ENCODE data around the gene FAM131B.
"Not testable (repeated sequence)": the region's sequence is repeated elsewhere in the genome, so short reads cannot be mapped to it uniquely, and the experiment has no call there.

Gene FAM131B

DNA sequence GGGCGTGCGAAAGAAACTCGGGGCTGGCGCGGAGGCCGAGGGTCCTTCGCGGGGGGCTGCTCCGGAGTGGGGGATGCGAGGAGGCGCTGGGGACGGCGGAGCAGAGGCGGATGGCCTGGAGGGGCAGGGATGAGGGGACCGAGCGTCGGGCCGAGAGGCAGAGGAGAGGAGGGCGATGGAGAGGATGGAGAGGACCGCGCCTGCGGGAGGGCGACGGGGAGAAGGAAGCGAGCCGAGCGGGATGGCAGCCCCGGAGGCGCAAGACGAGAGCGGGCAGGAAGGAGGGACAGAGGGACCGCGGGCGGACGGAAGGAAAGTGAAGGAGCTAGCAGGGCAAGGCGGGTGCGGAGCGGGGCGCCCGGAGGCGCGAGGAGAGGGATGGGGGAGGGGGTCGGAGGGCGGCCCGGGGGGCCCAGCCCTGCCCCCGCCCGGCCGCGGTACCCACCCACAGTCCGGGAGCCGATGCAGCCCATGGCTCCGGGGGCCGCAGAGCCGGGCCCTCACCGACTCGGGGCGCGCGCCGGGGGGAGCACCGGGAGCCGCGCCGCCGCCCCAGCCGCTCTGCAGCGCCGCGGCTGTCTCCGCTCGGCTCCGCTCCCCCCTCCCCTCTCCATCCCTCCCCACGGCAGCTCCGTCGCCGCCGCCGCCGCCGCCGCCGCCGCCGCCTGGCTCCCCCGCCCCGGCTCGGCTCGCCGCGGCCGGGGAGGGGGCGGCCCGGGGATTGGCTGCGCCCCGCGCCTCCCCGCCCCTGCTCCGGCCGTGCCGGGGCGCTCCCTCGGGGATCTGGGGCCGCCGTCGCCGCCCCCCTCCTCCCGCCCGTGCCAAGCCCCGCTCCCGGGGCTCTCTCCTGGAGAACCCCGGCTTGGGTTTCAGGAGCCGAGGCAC, at the start of gene FAM131B:
TSS of gene FAM131B (minus strand) at position 583 of the 885 bp plus-strand sequence. CDS start at position 473, 110 bp downstream.
- no peak for DNase-seq (ENCODE audit: low read depth)

DNA sequence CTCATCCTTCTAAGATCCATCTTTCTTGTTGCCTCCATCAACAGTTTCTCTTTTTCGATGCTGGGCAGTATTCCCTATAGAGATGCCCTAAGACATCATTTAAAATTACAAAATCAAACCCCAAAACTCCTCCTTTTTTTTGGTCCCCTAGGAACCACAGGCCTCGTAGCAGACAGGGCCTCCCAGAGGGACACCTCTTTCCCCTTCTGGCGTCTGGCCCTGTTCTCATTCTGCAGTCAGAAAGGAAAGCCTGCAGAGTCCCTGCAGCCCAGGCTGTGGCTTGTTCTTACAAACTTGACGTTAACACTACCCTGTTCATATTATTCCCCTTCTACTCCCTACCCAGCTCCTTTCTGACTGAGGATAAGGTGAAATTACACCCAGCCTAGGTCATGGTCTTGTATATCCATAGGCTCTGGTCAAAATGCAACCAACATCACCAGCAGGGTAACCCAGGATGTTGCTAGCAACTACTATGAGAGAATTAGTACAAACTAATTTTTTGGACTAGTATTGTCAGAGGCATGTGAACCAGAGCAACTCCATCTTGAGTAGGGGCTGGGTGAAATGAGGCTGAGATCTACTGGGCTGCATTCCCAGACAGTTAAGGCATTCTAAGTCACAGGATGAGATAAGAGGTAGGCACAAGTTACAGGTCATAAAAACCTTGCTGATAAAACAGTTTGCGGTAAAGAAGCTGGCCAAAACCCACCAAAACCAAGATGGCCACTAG, 49.6 kb upstream of the FAM131B start:
- no peak for DNase-seq (ENCODE audit: low read depth)
- H3K4me3 ChIP-seq (ENCODE audit: low read depth, low read length): no peak overlapping the region

More for the DNA sequence above, at the start of gene FAM131B:
- peak within 1 kb of the TSS; percentile 66 for H3K4me3 ChIP-seq (ENCODE audit: low read depth, low read length)

DNA sequence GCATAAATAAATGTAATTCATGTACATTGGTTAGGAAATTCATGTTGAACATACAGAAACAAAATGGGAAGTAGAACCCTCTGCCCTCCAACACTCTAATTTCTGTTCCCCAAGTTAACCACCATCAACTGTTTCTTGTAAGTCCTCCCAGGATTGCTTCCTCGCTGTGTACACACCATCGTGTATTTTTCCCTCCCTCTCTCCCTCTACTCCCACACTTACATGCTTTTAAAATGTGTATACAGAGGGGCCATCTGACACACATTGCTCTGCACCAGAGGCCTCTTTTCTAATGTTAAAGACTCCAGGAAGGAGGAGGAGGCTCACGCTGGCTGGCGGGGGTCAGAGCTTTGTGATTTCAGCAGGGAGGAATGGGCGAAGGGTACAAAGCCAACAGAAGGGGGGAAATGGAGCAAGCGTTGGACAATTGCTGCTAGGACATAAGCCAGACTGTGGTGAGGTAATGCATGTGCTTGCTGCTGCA, 48.0 kb upstream of the FAM131B start:
- DNase-seq (ENCODE audit: low read depth): peak; percentile 88
- H3K4me3 ChIP-seq (ENCODE audit: low read depth, low read length): no peak overlapping the region

DNA sequence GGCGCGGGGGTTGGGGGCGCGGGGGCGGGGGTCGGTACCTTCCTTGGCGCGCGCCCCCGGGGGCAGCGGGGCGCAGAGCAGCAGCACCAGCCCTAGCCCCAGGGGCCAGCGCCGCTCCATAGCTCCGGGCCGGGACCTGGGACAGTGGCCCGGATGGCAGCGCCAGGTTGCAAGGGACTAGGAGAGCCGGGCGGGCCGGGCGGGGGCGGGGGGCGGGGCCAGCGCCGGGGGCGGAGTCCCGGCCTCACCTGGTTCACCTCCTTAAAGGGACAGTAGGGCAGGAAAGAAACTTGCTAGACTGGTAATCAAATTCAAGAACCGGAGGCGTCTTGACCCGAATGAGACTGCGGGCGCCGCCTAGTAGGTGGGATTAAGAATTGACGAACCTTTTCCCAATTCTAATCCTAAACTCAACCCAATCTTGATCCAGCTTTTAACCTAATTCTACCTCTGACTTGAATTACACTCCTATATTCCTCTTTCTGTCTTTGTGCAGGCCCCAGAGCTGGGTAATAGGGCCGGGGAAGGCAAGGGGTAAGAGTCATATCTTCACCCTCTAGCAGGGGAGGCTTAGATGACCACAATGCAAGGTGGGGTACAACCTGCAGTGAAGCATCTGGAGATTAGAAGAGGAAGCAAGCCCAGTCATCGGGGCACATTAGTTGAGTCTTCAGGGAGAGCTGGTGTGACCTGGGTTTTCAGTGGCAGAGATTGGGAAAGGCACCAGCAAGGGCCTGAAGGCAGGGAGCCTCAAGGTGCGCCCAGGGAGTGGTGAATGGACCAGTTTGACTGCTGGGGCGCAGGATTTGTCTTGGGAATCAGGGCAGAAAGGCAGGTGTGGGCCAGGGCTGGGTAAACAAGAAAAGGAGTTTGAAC, 46.4 kb upstream of the FAM131B start, which contains the start of gene EPHA1:
TSS of gene EPHA1 (minus strand) at position 171 of the 876 bp plus-strand sequence. CDS start at position 120, 51 bp downstream.
- H3K4me3 ChIP-seq (ENCODE audit: low read depth, low read length): no peak within 1 kb of the TSS
- DNase-seq (ENCODE audit: low read depth): no peak

DNA sequence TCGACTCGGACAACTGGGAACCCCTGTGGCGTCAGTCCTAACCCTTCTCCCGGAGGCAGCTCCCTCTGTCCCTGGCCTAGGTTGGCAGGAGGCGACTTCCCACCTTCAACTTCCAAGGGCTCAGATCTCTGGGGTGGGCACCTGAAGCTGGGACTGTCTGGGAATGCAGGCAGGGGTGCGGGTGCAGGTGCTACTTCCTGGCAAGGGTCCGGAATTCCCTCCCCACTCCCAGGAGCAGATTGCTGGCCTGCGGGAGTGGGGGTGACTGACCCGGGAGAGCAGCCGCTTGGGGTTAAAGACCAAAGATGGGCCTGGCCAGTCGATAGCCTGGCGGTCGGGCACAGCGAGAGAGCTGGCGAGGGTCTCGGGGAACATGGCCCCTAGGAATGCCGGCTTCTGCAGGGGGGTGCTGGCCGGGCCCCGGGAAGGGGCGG, 45.8 kb upstream of the FAM131B start:
- no peak for DNase-seq (ENCODE audit: low read depth)

DNA sequence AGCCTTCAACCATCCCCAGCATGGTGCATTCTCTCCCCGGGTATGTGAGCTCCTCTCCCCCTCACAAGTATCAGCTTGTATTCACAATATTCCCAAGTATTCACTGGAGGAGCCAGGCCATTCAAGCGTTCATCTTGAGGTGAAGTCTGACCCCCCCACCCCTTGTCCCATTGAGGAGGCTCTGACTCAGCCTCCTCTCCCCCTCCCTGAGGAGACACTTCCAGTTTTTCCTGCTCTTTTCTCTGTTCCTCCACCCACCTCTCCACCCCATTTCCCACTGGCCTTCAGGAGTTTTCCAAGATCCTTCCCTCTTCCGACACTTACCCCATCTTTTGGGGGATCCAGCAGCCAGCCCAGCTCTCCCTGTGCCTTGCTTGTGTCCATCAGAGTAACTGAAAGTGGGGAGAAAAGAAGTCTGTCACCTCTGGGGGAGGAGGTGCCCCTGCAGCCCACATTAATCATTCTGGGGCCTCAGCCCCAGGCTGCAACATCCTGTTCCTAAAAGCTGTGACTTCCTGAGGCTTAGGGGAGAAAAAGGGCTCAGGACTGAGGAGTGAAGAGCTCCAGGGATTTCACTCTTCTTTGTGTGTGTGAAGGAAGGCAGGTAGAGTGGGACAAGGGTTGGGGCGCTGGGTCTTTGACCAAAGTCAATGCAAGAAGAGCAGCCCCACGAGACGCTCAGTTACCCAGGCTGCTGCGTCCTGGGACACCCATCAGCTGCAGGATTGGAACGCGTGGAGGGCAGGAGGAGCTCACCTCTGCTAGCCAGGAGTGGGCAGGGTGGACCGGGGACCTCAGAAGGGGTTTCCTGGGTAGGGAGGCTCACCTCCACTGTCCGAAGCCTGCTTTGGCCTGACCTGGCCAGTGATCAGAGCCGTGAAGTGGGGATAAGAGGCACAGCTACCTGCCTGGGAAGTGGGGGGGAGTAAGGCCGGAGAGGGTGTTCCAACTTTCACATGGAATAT, 45.1 kb upstream of the FAM131B start:
- no peak for DNase-seq (ENCODE audit: low read depth)
- H3K4me3 ChIP-seq (ENCODE audit: low read depth, low read length): no peak overlapping the region

More for the DNA sequence above, 45.8 kb upstream of the FAM131B start:
- H3K4me3 ChIP-seq (ENCODE audit: low read depth, low read length): no peak overlapping the region

DNA sequence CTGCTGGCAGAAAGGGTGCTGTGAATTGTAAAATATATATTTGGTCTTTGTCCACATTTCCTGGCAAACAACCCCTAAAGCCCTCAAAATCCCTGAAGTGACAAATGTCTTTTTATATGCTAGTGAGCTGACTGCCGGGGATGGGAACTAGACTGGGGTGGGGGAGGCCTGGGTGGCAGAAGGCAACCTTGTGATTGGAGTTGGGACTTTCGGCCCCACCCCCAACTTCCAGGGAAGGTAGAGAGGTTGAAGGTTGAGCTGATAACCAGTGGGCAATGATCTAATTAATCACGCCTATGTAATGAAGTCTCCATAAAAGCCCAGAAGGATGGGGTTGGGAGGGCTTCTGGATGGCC, 43.5 kb upstream of the FAM131B start:
- no peak overlapping the region for H3K4me3 ChIP-seq (ENCODE audit: low read depth, low read length)
- DNase-seq (ENCODE audit: low read depth): no peak

DNA sequence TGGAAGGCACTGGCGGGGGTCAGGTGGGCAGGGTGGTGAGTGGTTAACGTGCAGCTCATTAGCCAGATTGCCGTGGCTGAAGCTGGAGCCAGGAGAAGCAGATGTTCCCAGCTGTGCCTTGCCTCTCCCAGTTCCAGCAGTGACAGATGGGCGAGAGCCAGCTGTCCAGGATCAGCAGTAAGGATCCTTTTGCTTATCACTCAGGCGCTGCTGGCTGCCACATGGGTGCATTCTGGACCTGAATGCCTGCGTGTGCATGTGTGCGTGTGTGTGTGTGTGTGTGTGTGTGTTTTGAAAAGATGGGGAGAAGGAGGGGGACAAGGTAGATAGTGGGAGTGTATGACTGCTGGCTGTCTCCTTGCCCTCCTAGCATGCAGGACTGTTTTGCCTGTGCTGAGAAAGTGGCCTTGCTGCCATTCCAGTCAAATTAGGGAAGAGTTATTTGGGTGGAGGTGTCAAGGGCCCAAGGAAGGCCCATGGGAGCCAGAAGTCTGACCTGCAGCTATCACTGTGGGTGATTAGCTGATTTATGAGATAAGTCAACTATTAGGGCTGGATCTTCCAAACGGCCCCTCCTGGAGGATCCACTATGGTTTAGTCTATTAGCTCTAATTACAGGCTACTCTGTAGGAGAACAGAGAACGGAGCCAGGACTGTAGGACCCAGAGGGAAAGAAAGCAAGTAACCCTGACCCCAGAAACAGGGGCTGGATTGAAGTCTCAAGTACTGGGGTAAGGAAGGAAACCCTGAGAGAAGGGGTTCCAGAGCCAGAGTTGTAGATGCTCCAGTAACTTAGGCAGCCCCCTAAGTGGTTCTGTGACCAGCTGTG, 42.9 kb upstream of the FAM131B start:
- DNase-seq (ENCODE audit: low read depth): no peak

DNA sequence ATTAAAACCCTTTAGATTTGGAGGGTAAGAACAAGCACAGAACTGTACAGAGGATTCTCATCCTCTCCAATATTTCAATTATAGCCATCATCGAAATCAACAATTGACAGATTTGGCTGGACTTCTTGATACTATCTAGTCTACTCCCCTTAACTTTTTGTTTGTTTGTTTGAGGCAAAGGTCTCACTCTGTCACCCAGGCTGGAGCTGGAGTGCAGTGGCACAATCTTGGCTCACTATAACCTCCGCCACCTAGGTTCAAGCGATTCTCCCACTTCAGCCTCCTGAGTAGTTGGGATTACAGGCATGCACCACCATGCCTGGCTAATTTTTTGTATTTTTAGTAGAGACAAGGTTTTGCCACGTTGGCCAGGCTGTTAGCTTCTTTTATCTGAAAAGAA, 39.7 kb upstream of the FAM131B start:
- DNase-seq (ENCODE audit: low read depth); H3K4me3 ChIP-seq (ENCODE audit: low read depth, low read length): not testable (repeated sequence)

More for the DNA sequence above, 42.9 kb upstream of the FAM131B start:
- H3K4me3 ChIP-seq (ENCODE audit: low read depth, low read length): no peak overlapping the region

DNA sequence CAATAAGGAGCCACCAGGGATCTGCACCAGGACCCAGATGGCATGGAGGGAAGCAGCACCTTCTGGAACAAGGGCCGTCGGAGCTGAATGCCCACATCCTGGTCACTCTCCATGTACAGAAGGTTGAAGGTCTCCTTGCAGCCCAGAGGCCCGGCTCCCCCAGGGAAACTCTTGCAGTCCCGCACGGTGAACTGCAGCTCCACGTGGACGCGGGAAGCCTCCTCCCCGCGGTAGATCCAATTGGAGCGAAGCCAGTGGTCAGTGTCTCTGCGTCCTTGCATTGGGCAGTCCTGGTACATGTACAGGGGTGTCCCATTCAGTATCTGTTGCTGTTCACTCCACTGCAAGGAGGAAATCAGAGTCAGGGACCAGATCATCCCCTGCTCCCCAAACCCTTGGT, 38.8 kb upstream of the FAM131B start:
- no peak overlapping the region for H3K4me3 ChIP-seq (ENCODE audit: low read depth, low read length)
- no peak for DNase-seq (ENCODE audit: low read depth)

DNA sequence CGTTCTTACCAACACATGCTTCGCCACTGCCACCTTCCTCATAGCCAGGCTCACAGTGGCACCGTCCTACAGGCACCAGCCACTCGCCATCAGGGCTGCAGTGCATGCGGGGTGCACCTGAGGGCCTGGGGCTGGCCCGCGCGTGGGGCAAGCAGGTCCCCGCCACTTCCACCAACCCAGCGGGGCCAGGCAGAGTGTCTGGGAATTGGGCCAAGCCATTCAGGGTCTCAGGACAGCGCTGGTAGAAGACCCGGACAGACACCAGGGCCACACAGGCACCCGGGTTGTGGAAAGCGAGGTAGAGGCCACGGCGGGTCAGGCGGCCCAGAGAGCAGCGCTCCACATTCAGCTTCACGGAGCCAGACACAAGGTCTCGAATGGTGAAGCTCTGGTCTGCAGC, 37.1 kb upstream of the FAM131B start:
- DNase-seq (ENCODE audit: low read depth): no peak
- no peak overlapping the region for H3K4me3 ChIP-seq (ENCODE audit: low read depth, low read length)

DNA sequence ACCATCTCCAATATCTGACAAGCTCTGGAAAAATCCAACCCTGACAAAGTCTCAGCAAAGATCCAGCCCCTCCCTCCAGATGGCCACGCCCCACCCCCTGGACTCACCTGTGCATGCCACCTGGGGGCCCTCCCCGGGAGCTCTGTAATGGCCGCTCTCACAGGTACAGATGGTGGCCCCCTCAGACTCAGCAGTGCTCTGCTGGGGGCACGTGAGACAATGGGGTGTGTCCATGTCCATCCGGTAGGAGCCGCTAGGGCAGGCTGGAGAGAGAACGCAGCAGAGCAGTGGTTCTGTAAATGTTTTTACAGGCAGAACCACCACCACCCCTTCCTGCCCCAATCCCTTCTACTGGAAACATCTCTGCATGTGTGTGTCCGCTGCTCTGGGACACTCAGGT, 36.6 kb upstream of the FAM131B start:
- no peak for DNase-seq (ENCODE audit: low read depth)
- no peak overlapping the region for H3K4me3 ChIP-seq (ENCODE audit: low read depth, low read length)

DNA sequence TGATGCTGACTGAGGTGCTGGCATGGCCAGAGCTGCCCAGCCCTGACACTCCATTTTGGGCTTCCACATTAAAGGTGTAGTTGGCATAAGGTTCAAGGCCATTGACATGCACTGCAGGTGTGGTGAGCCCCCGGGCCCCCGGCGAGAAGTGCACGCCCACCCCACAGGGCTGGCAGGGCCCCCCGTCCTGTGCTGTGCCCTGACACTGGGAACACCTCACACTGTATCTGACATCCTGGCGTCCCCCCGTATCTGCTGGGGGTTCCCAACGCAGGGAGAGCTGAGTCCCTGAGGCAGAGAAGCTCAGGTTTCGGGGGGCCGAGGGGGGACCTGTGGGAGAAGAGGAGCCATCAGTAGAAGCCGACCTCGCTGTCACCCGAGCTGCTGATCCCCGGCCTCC, 36.1 kb upstream of the FAM131B start:
- no peak overlapping the region for H3K4me3 ChIP-seq (ENCODE audit: low read depth, low read length)
- no peak for DNase-seq (ENCODE audit: low read depth)

DNA sequence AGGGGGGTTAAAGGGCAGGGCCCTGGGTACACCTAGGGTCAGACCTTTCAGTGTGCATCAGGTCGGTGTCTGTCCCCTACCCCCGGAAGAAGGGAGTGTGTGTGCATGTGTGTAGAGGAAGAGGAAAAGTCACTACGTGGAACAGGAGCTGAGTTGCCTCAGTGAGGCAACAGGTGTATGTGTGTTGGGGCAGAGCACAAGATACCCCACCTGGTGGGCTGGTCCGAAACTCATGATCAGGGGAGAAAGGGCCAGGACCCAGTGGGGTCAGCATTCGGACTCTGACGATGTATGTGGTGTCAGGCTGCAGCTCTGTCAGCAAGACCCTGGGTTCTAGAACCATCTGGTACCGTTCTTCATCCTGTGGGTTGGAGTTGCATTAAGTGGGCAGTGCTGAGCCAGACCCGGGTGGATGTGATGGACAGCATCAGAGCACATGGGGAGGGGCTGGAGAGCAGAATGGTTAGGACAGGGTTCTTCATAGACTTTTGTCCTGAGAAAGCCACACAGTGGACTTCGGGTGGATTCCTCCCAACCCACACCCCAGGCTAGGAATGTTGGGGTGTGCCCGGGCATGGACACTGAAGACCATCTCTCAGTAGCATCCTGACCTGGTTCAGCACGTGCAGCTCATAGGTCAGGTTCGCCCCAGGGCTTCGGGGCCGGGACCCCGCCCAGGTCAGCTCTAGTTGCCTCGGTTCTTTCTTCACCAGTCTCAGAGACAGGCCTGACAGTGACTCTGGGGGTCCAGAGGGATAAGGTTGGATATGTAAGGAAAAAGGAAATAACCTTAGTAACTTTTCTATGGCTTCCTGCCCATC, 35.4 kb upstream of the FAM131B start:
- H3K4me3 ChIP-seq (ENCODE audit: low read depth, low read length): no peak overlapping the region
- DNase-seq (ENCODE audit: low read depth): no peak

DNA sequence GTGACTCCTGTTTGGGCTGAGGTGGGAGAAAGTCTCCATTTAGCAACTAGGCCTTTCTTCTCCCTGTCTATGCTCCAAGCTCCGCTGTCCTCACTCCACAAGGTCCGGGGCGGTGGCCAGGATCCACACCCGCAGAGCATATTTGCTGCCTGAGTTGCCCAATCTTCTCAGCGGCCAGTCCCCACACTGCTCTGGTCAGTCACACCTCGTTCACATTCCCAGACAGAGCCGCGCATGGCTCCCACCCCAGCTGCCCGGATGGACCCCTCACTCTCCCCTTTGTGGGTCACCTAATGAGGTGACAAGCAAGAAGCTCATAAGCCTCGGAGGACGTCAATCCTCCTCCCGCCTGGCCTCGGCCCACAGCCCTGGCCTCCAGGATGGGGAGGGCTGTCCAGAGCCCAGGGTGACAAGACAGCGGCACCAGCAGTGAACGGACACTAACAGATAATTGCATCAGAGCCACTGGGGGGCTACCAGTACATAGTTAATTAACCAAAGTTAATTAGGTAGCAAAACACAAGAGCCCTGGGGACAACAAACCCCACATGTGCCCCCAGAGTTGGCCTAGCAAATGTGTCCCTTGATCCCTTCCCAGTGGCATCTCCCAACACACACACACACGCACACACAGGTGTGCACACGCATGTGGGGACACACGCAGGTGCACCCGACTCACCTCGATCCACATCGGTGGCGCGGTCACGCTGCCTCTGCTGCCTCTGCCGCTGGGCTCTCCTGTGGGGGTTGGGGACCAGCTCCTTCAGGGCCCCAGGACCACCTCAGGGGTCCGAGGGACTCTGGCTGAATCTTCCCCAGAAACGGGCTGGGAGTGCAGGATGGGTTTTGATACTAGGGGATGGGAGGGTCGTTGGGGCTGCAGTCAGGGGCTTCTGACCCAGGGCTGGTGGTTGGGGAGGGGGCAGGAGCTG, 34.4 kb upstream of the FAM131B start:
- DNase-seq (ENCODE audit: low read depth): no peak
- H3K4me3 ChIP-seq (ENCODE audit: low read depth, low read length): no peak overlapping the region

DNA sequence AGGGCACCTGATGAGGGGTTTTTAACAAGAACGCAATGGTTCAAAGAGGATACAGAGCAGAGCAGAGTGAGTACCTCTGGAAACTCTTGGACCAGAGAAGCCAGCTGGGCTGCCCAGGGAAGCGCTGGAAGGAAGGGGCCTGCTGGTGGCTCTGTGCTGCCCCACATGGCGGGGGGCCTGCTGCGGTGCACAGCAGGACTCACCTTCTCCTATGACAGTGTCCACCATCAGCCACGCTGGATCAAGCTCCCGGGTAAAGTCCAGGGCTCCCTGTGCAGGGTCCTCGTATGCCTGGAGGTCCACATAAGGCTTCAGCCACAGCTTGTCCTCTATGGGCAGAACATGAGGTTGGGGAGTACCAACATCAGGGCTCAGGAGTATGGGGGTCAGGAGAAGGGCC, 33.7 kb upstream of the FAM131B start:
- DNase-seq (ENCODE audit: low read depth): no peak
- no peak overlapping the region for H3K4me3 ChIP-seq (ENCODE audit: low read depth, low read length)

Measured in skeletal muscle cell (primary cell).